GM21576 (cell line): ENCODE results near the gene CTXND1.

Source experiments
- ATAC-seq: cut with Tn5 transposase; IDR thresholded peaks from one replicate; pipeline ENCODE4 v1.9.1; 2021; ENCODE audit warnings: mild to moderate bottlenecking, moderate library complexity; ENCODE audit not compliant: unreplicated experiment

The CTXND1 gene

GRCh38 chr15:80183886-80184285 lies 68.1 kb downstream of the CTXND1 start:
- no peak for ATAC-seq

GRCh38 chr15:80183306-80183705 lies 68.7 kb downstream of the CTXND1 start:
- no peak for ATAC-seq

- no peak for ATAC-seq
Observed at GRCh38 chr15:80182611-80183261, 69.3 kb downstream of the CTXND1 start.

GRCh38 chr15:80180986-80181385 lies 71.0 kb downstream of the CTXND1 start:
- no peak for ATAC-seq

GRCh38 chr15:80180468-80180867 lies 71.5 kb downstream of the CTXND1 start:
- no peak for ATAC-seq

- no peak for ATAC-seq
Observed at GRCh38 chr15:80179935-80180334, 72.1 kb downstream of the CTXND1 start.

GRCh38 chr15:80179025-80179759 lies 72.8 kb downstream of the CTXND1 start:
- no peak for ATAC-seq

GRCh38 chr15:80177156-80177555 lies 74.9 kb downstream of the CTXND1 start:
- ATAC-seq: no peak

- ATAC-seq: no peak
Observed at GRCh38 chr15:80176443-80176842, 75.6 kb downstream of the CTXND1 start.

- ATAC-seq: no peak
Observed at GRCh38 chr15:80175436-80175835, 76.6 kb downstream of the CTXND1 start.

- no peak for ATAC-seq
Observed at GRCh38 chr15:80174017-80174746, 77.8 kb downstream of the CTXND1 start.

GRCh38 chr15:80173022-80173759 lies 78.8 kb downstream of the CTXND1 start:
- peak; percentile 62 for ATAC-seq

- ATAC-seq: no peak
Observed at GRCh38 chr15:80172401-80172800, 79.6 kb downstream of the CTXND1 start.

- ATAC-seq: no peak
Observed at GRCh38 chr15:80171787-80172186, 80.2 kb downstream of the CTXND1 start.

GRCh38 chr15:80170596-80170995 lies 81.4 kb downstream of the CTXND1 start:
- ATAC-seq: no peak

- no peak for ATAC-seq
Observed at GRCh38 chr15:80169768-80170357, 82.2 kb downstream of the CTXND1 start.

GRCh38 chr15:80168421-80168820 lies 83.6 kb downstream of the CTXND1 start:
- ATAC-seq: no peak

- no peak for ATAC-seq
Observed at GRCh38 chr15:80167936-80168335, 84.1 kb downstream of the CTXND1 start.

GRCh38 chr15:80163897-80164296 lies 88.1 kb downstream of the CTXND1 start:
- no peak for ATAC-seq

GRCh38 chr15:80163217-80163616 lies 88.8 kb downstream of the CTXND1 start:
- ATAC-seq: no peak

- no peak for ATAC-seq
Observed at GRCh38 chr15:80162059-80162554, 89.9 kb downstream of the CTXND1 start.
